GM23338 (cell line): Measurements from ENCODE around the gene ING5. TPM values are rescaled to one million over a fixed set of nuclear protein-coding genes. Genes with fewer than 3 reads are reported as not detected.

Source experiments
- ATAC-seq: fragments of 200-7000 bp; cut with Tn5 transposase; 3 replicates; pipeline ENCODE4 v1.9.1; 2020
- DNase-seq: peaks from one replicate; pipeline ENCODE4 v3.0.0-alpha.2; 2015; ENCODE audit warnings: low spot score
- H2AFZ ChIP-seq: fragments of 200-600 bp; sonication (generic); 2 replicates; pipeline ENCODE4 v1.8.0; 2016; ENCODE audit warnings: antibody characterized with exemption, mild to moderate bottlenecking, moderate library complexity
- H3F3A ChIP-seq: fragments of 200-600 bp; sonication (generic); replicated peaks from 2 replicates; pipeline ENCODE4 v1.8.0; 2017; ENCODE audit warnings: antibody characterized with exemption, mixed run types, low read depth
- H3K27ac ChIP-seq: fragments of 200-600 bp; sonication (generic); 2 replicates; pipeline ENCODE4 v1.6.1; 2016; ENCODE audit warnings: low read depth
- H3K27me3 ChIP-seq: fragments of 200-600 bp; sonication (generic); 2 replicates; pipeline ENCODE4 v1.8.0; 2016; ENCODE audit warnings: mild to moderate bottlenecking, mixed run types, moderate library complexity; ENCODE audit not compliant: insufficient read depth
- H3K36me3 ChIP-seq: fragments of 200-600 bp; sonication (generic); 2 replicates; pipeline ENCODE4 v1.8.0; 2016; ENCODE audit warnings: mild to moderate bottlenecking; ENCODE audit not compliant: insufficient read depth
- H3K4me1 ChIP-seq: fragments of 200-600 bp; sonication (generic); 2 replicates; pipeline ENCODE4 v1.8.0; 2016; ENCODE audit warnings: mild to moderate bottlenecking, moderate library complexity; ENCODE audit not compliant: insufficient read depth
- H3K4me2 ChIP-seq: fragments of 200-600 bp; sonication (generic); 2 replicates; pipeline ENCODE4 v1.7.1; 2017; ENCODE audit warnings: mixed run types
- H3K4me3 ChIP-seq: fragments of 200-600 bp; sonication (generic); 2 replicates; pipeline ENCODE4 v1.6.1; 2016; ENCODE audit warnings: mixed run types
- H3K79me2 ChIP-seq: fragments of 200-600 bp; sonication (generic); replicated peaks from 2 replicates; pipeline ENCODE4 v1.8.0; 2017; ENCODE audit warnings: mild to moderate bottlenecking; ENCODE audit not compliant: insufficient read depth
- H3K9me2 ChIP-seq: fragments of 200-600 bp; sonication (generic); 2 replicates; pipeline ENCODE4 v1.8.0; 2017; ENCODE audit not compliant: insufficient read depth
- H4K20me1 ChIP-seq: fragments of 200-600 bp; sonication (generic); replicated peaks from 2 replicates; pipeline ENCODE4 v1.8.0; 2017; ENCODE audit warnings: mild to moderate bottlenecking; ENCODE audit not compliant: insufficient read depth
- H3K27ac Mint-ChIP-seq: 2 replicates; pipeline ENCODE4 v1.8.0; 2020; ENCODE audit warnings: inconsistent platforms, mild to moderate bottlenecking, moderate library complexity, mixed read lengths
- H3K27me3 Mint-ChIP-seq: 3 replicates; pipeline ENCODE4 v1.8.0; 2022; ENCODE audit warnings: low read depth, mild to moderate bottlenecking, moderate library complexity, mixed read lengths, inconsistent platforms; ENCODE audit not compliant: insufficient read depth, poor library complexity
- H3K36me3 Mint-ChIP-seq: 3 replicates; pipeline ENCODE4 v1.8.0; 2021; ENCODE audit warnings: low read depth, mild to moderate bottlenecking, inconsistent platforms, moderate library complexity, mixed read lengths
- H3K4me1 Mint-ChIP-seq: 3 replicates; pipeline ENCODE4 v1.8.0; 2020; ENCODE audit warnings: mild to moderate bottlenecking, inconsistent platforms, mixed read lengths
- H3K4me3 Mint-ChIP-seq: 3 replicates; pipeline ENCODE4 v1.8.0; 2021; ENCODE audit warnings: moderate library complexity, mild to moderate bottlenecking, inconsistent platforms, mixed read lengths
- H3K9me3 Mint-ChIP-seq: 3 replicates; pipeline ENCODE4 v1.8.0; 2020; ENCODE audit warnings: moderate library complexity, mild to moderate bottlenecking, inconsistent platforms, mixed read lengths
- CREB1 ChIP-seq: fragments of 250-450 bp; sonication (Bioruptor Pico); IDR thresholded peaks from 2 replicates; pipeline ENCODE4 v1.5.0; 2020; ENCODE audit warnings: low read depth, mild to moderate bottlenecking, moderate library complexity
- CTCF ChIP-seq, 2 experiments: fragments of 200-600 bp in 1 of 2; sonication (generic) in 1 of 2; conservative IDR thresholded peaks; 2 replicates each; pipeline versions ENCODE4 v1.5.1 to v1.6.1; 2016 to 2017; ENCODE audit warnings: antibody characterized with exemption in 2 of 2, low read depth in 2 of 2, mild to moderate bottlenecking in 2 of 2, moderate library complexity in 1 of 2
- POLR2AphosphoS5 ChIP-seq: IDR thresholded peaks from 2 replicates; pipeline ENCODE4 v1.6.1; 2016; ENCODE audit warnings: antibody characterized with exemption, low read depth
- ZNF462 ChIP-seq: fragments of 250-450 bp; sonication (Bioruptor Pico); IDR thresholded peaks from 2 replicates; pipeline ENCODE4 v1.5.0; 2020; ENCODE audit warnings: mild to moderate bottlenecking, moderate library complexity
- polyA plus RNA-seq: library from polyadenylated mRNA; unstranded; fragments of >200 nt; fragmentation: Nextera tagmentation; extraction: Ambion mirVana; gene quantifications from 2 replicates; pipeline ENCODE4 v1.2.1, GENCODE V29; 2016
- total RNA-seq: library from RNA; depleted of rRNA; stranded (reverse); fragments of >200 nt; shearing (Covaris generic); gene quantifications from 2 replicates; pipeline ENCODE4 v1.2.3, GENCODE V29; 2014

ING5 gene
- total and polyA plus RNA-seq, 2 experiments from 2014 or later = 25.7 to 42.5 TPM

- no peaks in the 10 kb centered on the region for H3F3A ChIP-seq
- peaks cover 18% of the 10 kb centered on the region for H3K36me3 ChIP-seq
- TF ChIP-seq ZNF462 (CRISPR knock-in tag) (no peak), CREB1 (CRISPR knock-in tag) (0 out of 2 replicates have a peak, but pooled peaks have one; percentile 3), CTCF (conservative IDR thresholded peaks at IDR 0.05; ENCODE audit: low read depth in 2 of 2) (peak; percentile 49 to 61), POLR2AphosphoS5 (peak; percentile 50)
- H3K4me3 ChIP-seq = peak overlapping the region; percentile 92
- Mint-ChIP-seq H3K4me3 (peak overlapping the region; percentile 89), H3K4me1 (peaks cover 13% of the 10 kb centered on the region), H3K36me3 (peaks cover 50% of the 10 kb centered on the region), H3K9me3 (no peaks in the 10 kb centered on the region; the same call in 2 of the 3 replicates), H3K27me3 (peaks cover 19% of the 10 kb centered on the region), H3K27ac (peak overlapping the region; percentile 80; the same call in 1 of the 2 replicates)
- H3K4me2 ChIP-seq = peak overlapping the region; percentile 90
- ATAC-seq (peak; percentile 79), DNase-seq (peak; percentile 92)
- H3K9me2 ChIP-seq = no peaks in the 10 kb centered on the region
- no peaks in the 10 kb centered on the region for H3K27me3 ChIP-seq
- H3K4me1 ChIP-seq = peaks cover 7% of the 10 kb centered on the region
- H2AFZ ChIP-seq = no peak overlapping the region
- H3K79me2 ChIP-seq = peaks cover 28% of the 10 kb centered on the region
- H3K27ac ChIP-seq = no peak overlapping the region
- H4K20me1 ChIP-seq = peaks cover 2% of the 10 kb centered on the region
Observed at GRCh38 chr2:241702155-241703031, 554 bp downstream of the ING5 start.
